GM19463 (cell line): ENCODE results near the gene SKAP1.
"Not testable (repeated sequence)": the region's sequence is repeated elsewhere in the genome, so short reads cannot be mapped to it uniquely, and the experiment has no call there.

Source experiments
- ATAC-seq: cut with Tn5 transposase; IDR thresholded peaks from one replicate; pipeline ENCODE4 v1.9.1; 2021; ENCODE audit warnings: mild to moderate bottlenecking, moderate library complexity; ENCODE audit not compliant: unreplicated experiment

SKAP1 gene

DNA sequence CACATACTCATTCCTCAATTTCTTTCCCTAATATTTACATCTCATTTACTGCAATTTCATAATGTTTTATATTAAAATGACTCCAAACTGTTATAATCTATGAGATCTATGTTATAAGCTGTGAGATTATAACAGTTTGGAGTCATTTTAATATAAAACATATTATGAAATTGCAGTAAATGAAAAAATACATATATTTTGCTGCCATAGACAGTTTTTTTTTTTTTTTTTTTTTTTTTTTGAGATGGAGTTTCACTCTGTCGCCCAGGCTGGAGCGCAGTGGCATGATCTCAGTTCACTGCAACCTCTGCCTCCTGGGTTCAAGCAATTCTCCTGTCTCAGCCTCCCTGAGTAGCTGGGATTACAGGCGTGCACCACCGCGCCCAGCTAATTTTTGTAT, 180.0 kb downstream of the SKAP1 start:
- ATAC-seq, result not testable (repeated sequence)

DNA sequence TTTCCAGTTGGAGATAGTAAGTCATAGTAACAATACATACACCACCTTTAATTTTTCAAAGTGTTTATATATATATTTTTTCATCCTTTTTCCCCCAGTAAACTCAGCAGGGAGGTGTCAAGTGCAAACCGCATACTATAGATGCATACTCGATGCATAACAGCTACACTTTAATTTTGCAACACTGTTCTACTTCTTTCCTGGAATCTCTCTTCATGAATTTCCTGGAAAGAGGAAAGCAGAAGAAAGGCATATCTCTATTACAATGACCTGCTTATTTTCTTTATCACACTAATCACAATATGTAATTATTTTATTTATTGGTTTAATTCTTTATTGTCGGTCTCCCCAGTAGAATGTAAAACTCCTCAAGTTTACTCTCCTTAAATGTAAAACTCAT, 182.4 kb downstream of the SKAP1 start:
- ATAC-seq, result no peak

DNA sequence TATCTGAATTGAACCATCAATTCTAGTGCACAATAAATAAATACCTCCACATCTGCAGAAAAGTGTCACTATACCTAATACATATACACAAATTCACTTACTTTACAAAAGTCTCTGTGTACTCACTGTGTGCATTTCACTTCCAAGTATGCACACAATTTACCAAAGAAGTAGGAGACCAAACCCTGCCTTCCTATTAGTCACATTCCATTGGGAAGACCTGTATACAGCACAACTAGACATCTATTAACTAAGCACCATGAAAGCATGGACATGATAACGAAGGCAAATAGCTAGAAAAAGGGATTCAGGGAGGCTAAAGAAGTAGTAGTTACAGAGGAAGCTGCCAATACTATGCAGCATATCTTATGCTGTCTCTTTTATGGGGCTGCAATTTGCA, 183.0 kb downstream of the SKAP1 start:
- ATAC-seq, result no peak

DNA sequence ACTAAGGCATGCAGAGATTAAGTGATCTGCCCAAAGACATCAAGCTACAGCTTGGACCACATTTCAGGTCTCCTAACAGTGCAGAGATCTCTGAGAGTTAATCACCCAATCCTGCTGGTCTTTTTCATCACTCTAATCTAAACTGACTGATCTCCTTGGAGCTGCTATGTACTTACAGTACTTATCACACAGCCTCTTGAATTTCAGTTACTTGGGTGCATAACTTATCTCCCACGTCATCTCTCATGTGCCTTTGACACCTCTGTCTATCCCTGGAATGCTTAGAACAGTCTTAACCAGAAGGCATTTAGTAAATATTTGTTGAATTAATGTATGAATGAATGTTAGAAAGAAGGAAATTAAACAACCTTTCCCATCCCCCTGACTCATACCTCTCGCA, 183.4 kb downstream of the SKAP1 start:
- ATAC-seq, result no peak

DNA sequence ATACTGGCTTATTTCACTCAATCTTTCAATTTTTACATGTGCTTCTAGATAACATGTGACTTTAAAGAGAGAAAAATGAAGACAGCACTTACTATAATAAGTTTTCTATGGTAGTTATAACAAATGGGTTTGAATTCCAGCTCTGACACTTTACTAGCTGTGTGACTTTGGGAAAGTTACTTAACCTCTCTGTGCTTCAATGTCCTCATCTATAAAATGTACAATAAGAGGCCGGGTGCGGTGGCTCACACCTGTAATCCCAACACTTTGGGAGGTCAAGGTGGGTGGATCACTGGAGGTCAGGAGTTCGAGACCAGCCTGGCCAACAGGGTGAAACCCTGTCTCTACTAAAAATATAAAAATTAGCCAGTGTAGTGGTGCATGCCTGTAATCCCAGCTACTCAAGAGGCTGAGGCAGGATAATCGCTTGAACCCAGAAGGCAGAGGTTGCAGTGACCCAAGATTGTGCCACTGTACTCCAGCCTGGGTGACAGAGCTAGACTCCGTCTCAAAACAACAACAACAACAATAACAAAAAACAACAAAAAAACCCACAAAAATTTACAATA, 184.5 kb downstream of the SKAP1 start:
- not testable (repeated sequence) for ATAC-seq

DNA sequence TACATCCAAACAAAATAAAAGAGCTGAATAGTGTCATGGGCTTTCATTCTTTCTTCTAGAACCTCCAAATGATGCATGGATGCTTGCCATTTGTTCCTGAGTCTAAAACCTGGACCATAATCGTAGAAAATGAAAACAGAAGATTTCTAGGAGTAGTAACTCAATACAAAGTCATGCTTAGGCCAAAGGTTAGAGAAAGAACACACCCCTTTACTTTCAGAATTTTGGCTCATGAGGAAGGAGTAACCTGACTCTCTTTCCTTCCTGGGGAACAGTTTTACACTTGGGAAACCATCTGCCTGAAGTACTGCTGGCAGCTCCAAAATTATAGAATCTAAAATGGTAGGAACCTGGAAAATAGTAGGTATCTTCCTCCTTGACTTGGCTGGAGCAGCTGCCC, 185.2 kb downstream of the SKAP1 start:
- ATAC-seq, result no peak

DNA sequence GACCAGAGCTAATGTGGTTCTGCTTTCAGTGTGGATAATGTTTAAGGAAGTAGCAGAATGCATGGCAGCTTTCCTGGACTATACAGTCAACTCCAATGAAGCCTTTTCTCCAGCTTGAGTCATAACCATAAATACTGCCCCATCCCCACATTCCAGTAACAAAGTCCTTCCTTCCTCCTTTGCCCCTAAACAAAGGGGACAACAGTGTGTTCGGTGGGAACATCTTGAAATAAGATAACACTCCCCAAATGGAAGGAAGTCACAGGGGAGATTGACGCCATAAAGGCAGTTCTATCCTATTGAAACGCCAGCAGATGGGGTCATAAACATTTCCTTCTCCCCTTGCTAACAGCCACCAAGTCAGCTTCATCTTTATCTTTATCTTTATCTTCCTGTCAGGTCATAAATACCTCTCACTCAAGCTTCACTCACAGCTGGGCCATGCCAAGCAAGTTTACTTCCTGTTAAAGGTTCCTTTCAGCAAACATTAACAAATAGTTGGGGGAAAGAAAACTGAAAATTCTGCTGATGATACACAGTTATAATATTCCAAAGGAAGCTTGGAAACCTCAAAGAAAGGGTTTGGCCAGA, 185.8 kb downstream of the SKAP1 start:
- no peak for ATAC-seq

DNA sequence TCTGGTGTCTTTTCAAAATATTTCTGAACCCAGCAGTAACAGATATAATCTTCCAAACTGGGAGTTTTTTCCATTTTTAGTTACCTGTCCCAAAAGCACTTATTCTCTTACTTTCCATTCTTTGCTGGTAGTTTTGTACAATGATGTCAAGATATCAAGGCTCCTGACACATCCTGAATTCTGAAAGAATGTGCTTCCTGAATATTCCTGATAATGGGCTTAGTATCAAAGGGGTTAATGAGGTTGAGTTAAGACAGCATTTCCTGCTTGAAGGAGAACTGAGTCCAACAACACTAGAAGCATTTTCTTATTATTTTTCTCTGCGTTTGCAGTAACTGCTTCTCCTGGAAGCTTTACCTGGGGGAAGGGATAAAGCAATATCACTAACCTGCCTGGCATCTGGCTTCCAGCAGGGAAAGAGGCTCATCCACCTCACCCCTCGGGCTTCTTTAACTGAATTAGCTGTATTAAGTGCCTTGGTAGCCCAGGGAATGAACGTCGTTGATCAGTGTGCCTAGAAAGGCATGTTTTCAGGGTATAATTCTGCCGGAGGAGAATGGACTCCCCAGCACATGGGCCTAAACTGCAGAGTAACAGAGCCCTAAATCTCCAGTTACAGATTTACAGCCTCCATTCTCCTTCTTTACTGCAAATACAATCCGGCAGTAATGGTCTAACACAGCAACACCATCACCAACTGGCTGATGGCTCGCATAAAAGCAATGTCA, 188.1 kb downstream of the SKAP1 start:
- no peak for ATAC-seq

DNA sequence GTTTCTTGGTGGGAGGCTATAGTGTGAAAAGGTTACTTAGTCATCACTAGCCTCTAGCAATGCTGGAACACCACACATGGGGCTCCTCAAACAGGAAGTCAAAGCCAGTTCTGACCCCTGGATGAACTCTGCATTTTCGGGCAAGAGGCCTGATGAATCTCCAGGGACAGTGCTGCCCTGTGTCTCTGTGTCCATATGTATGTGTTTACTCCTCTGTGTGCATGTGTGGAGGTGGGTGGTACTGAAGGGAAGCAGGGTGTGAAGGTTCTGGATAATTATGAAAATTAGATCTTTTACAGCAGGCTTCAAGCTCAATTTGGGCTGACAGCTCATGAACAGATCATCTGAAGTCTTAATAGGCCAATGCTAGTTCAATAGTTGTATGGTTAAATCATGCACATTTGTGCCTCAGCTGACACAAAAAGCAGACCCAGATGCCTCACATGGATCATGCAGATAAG, 188.9 kb downstream of the SKAP1 start:
- ATAC-seq, result peak; percentile 92

DNA sequence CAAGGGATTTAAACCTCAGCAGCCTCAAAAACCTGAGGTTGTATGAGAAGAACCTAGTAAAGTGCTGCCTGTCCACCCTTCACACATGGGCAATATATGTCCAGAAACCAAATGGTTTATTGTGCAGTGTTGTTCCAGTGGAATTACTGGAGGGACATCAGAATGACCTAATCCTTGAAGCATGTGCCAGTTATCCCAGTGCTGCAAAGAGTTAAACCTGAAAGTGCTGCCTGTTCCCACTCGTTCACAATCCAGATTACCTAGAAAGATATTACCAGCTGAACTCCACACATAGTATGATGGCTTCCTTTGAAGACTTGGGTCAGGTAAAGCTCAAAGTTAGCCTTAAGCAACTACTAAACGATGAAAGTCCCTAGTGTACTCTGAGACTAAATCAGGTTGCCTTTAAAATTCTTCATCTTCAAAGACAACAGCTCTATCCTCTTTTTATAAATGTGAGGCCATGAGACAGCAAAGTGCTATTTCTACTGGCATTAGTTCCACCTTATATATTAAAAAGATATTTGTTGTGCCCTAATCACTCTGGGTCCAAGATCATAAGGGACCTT, 189.4 kb downstream of the SKAP1 start:
- ATAC-seq, result peak; percentile 11

DNA sequence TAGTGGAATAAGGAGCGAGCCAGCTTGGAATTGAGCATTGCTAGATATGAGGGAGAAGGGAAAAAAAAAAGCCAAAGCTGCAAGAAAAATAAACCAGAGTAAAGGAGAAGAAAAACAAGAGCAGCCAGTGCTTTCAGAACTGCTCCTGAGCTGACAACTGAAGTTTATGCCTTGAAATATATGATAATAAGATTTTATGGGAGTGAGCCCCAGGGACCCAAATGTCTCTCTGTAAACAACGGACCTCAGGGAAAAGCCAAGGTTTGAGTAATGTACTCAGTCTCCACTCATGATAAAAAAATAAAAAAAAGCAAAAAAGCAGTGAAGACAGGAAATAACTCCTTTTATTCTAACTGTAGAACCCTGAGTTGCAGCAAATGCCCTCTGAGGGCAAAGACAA, 189.9 kb downstream of the SKAP1 start:
- ATAC-seq, result no peak

DNA sequence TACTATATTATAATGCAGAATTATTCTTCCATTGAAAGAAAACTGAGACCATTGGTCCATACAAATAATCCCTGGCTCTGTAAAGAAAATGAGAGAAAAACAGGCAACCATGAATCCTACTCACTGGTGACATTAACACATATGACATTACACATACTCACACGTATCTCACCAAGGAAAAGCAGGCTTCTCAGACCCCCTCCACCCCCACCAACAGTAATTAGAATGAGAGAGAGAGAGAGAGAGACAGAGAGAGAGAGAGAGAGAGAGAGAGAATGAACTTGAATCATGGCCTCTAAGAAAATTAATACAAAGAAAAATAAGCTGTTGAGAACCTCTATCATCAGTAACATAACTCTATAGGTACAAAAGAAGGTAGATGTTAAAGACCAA, 190.4 kb downstream of the SKAP1 start:
- ATAC-seq, result no peak

DNA sequence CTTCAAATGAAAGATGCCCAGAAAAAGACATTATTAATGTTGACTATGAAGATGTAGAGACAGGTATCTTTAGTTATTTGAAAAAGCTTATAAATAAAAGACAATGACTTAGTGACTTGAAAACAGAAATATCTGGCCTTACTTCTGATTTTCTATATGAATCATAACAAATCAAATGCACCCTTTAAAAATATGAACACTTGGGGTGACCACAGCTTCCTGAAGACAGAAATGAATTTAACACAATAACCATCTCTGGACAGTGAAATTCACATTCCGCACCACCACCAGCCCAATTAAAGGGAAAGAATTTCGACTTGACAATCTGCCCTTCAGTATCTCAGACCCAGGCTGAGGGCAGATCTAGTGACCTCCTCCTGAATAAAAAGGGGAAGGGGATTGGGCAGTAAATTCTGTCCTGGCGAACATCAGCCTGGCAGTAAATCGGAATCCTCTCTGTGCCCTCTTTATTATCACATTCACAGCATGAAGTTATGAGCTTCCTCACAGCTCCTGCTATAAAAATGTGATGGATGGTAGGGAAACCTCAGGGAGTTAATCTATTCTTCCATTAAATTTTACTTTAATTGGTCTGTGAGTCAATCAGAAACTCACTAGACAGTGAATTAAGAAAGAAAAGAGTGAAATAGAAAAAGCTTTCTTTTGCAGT, 190.9 kb downstream of the SKAP1 start:
- no peak for ATAC-seq

DNA sequence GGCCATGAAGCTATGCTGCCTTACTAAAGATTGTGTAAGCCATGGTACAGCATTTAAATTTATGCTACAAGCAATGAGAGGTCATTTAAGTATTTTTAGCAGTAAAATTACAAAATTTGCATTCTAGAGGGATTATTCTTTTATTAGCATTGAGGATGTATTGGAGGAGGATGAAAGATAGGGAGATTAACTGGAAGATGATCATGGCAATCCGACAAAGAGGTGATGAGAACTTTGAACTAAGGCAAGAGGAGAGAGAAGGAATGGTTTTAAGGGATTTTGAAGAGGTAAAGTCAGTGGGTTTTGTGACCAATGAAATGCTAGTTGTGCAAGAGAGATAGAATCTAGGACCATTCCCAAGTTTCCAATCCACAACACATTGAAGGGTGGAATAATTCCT, 192.6 kb downstream of the SKAP1 start:
- ATAC-seq, result no peak

DNA sequence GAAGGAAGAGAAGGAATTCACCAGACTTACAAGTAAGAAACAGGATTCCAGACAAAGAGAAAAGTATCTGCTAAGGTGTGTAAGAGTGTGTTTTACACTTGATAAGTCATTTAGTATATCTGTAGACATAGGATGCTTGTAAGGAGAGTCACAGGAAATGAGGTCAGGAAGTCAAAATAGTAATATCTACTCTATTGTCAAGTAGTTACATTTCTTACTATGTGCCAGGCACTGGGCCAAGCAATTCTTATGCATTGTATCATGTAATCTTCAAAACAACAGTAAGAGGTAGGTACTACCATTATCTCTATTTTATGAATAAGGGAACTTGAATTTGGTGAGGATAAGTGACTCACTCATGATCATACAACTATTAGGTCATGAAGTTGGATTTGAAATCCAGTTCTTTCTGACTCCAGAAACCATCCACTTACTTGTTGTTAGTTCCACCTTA, 193.3 kb downstream of the SKAP1 start:
- ATAC-seq, result no peak

DNA sequence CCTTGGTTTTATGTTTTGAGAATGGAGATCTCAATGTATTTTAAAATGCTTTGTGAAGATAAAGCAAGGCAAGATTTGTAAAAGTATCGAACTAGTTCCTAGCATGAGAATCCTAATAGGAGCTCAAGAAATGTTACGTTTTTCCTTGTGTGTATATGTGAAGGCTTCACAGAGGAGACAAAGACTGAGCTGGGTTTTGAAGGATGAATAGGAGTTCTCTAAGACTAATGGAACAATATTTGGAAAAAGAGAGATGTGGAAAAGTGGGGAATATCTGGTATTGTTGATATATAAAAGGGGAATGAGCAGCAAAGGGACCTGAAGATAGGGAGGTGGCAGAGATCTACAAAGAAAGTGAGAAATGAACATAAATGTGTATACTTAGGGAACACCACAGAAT, 195.1 kb downstream of the SKAP1 start:
- no peak for ATAC-seq

DNA sequence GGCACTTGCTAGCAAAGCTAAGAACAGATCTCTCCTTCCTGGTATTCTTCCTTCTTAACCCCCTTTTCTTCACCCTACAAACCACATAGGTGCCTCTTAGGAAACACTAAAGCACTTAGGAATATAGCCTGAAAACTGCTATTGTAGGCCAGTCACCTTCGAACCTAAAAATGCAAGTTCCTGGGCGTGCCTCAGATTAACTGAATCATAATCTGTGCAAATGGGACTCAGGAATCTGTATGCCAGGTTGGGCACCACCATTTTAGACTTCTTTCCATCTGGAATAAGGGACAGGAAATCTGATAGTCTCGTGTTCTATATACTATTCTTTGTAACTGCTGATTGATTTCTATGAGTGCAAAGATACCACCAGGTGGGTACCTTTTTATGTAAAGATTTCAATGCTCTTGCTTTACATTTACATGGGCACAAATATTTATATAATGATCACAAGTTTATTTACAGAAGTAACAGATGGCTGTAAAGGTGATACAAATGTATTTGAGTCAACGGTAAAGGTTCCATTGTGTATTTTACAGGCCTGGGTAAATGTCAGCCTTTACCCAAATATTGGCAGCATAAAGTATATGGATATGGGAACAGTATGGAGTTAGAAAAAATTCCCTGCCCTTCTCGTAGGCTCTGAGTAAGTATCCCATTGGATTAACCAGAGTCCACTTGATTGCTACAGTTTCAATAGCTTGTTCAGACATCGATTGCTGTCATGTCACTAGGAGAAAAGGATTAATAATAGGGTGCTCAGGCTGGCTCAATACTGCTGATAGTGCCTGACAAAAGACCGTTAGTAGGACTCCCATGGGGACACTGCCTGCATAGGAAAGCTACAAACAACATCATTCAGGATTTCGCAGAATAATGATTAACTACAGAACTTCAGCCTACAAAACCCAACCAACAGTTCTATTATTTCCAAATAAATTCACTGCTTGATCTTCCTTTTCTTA, 197.7 kb downstream of the SKAP1 start:
- ATAC-seq, result no peak

DNA sequence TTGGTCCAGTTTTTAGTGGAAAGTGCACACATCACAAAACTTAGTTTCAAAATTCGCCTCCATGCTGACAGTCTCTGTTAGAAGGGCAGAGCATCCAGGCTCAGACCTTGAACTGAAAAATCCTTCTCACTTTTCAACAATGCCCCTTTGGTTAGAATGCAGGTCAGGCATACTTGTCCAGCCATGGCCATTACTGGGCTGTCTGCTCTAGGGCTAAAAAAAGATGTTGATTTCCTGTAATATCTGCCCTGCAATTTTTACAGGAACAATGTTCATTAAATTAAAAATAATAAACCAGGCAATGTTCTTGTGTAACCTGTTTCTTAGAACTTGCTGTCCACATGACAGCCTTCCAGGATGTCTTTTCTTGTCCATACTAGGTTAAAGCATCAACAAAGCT, 200.1 kb downstream of the SKAP1 start:
- no peak for ATAC-seq

DNA sequence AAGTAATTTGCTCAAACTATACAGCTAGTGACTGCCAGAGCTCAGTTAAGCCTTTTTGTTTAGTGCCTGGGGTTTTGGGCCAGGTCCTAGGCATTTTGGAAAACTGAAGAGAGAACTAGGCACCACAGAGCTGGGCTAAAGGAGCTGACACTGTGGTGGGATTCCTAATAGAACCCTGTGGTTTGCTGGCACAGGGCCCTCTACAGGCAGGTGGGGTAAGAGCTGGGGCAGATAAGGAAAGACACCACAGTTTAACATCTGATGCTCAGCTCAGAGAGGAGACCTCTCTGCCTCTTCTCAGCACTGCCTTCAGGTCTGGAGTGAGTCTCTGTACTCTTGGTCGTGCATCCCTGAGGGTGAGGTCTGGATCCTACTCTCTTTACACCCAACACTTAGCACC, 201.3 kb downstream of the SKAP1 start:
- no peak for ATAC-seq
